Mesendoderm (in vitro differentiated cells): ENCODE measurements around the gene KRTAP1-5.
"Not testable (repeated sequence)": the region's sequence is repeated elsewhere in the genome, so short reads cannot be mapped to it uniquely, and the experiment has no call there.

Experiments used
- DNase-seq: peaks from one replicate; pipeline ENCODE4 v3.0.0; 2013
- H2AK5ac ChIP-seq: 2 replicates; pipeline ENCODE4 v1.6.1; 2013; ENCODE audit warnings: low read length, inconsistent platforms
- H2BK120ac ChIP-seq: 2 replicates; pipeline ENCODE4 v1.6.1; 2013; ENCODE audit warnings: low read depth, mild to moderate bottlenecking, low read length, moderate library complexity, mixed read lengths
- H2BK15ac ChIP-seq: replicated peaks from 2 replicates; pipeline ENCODE4 v1.6.1; 2013; ENCODE audit warnings: low read depth, mild to moderate bottlenecking, moderate library complexity
- H2BK5ac ChIP-seq: 2 replicates; pipeline ENCODE4 v1.6.1; 2013; ENCODE audit warnings: low read length, inconsistent platforms
- H3K18ac ChIP-seq: 2 replicates; pipeline ENCODE4 v1.6.1; 2013; ENCODE audit warnings: mild to moderate bottlenecking, low read length, mixed read lengths
- H3K23ac ChIP-seq: one replicate; pipeline ENCODE4 v1.6.1; 2013; ENCODE audit warnings: low read length
- H3K27ac ChIP-seq: 2 replicates; pipeline ENCODE4 v1.5.1; 2013; ENCODE audit warnings: low read depth, mild to moderate bottlenecking, inconsistent platforms, low read length, moderate library complexity
- H3K27me3 ChIP-seq: 2 replicates; pipeline ENCODE4 v1.6.1; 2013; ENCODE audit warnings: low read length, control low read depth, mild to moderate bottlenecking, inconsistent platforms; ENCODE audit not compliant: insufficient read depth, poor library complexity
- H3K36me3 ChIP-seq: 2 replicates; pipeline ENCODE4 v1.6.1; 2013; ENCODE audit warnings: low read length, inconsistent platforms; ENCODE audit not compliant: control insufficient read depth, insufficient read depth
- H3K4ac ChIP-seq: one replicate; pipeline ENCODE4 v1.6.1; 2013; ENCODE audit warnings: low read depth, mild to moderate bottlenecking, low read length, moderate library complexity
- H3K4me1 ChIP-seq: 2 replicates; pipeline ENCODE4 v1.6.1; 2013; ENCODE audit warnings: low read depth, low read length, inconsistent platforms; ENCODE audit not compliant: control insufficient read depth
- H3K4me2 ChIP-seq: 2 replicates; pipeline ENCODE4 v1.6.1; 2013; ENCODE audit warnings: low read length
- H3K4me3 ChIP-seq: 2 replicates; pipeline ENCODE4 v1.5.1; 2013; ENCODE audit warnings: mild to moderate bottlenecking, low read length
- H3K56ac ChIP-seq: one replicate; pipeline ENCODE4 v1.6.1; 2013; ENCODE audit warnings: low read length
- H3K79me1 ChIP-seq: 2 replicates; pipeline ENCODE4 v1.6.1; 2013; ENCODE audit warnings: low read length, inconsistent platforms
- H3K79me2 ChIP-seq: 2 replicates; pipeline ENCODE4 v1.6.1; 2013; ENCODE audit warnings: mild to moderate bottlenecking, low read length; ENCODE audit not compliant: control insufficient read depth, insufficient read depth
- H3K9ac ChIP-seq: 2 replicates; pipeline ENCODE4 v1.6.1; 2013; ENCODE audit warnings: low read length, inconsistent platforms
- H4K5ac ChIP-seq: one replicate; pipeline ENCODE4 v1.6.1; 2013; ENCODE audit warnings: low read length
- H4K8ac ChIP-seq: one replicate; pipeline ENCODE4 v1.6.1; 2013; ENCODE audit warnings: low read depth, mild to moderate bottlenecking, control low read depth, low read length, moderate library complexity
- WGBS: extraction: QIAGEN DNeasy Blood & Tissue Kit; methylation state at CpG from one replicate; pipeline ENCODE4 v1.1.7; 2013; ENCODE audit warnings: low lambda C conversion rate, missing lambda C conversion rate; ENCODE audit not compliant: insufficient coverage; ENCODE audit errors: extremely low coverage; 5-methylcytosine and 5-hydroxymethylcytosine counted together

The KRTAP1-5 gene

DNA sequence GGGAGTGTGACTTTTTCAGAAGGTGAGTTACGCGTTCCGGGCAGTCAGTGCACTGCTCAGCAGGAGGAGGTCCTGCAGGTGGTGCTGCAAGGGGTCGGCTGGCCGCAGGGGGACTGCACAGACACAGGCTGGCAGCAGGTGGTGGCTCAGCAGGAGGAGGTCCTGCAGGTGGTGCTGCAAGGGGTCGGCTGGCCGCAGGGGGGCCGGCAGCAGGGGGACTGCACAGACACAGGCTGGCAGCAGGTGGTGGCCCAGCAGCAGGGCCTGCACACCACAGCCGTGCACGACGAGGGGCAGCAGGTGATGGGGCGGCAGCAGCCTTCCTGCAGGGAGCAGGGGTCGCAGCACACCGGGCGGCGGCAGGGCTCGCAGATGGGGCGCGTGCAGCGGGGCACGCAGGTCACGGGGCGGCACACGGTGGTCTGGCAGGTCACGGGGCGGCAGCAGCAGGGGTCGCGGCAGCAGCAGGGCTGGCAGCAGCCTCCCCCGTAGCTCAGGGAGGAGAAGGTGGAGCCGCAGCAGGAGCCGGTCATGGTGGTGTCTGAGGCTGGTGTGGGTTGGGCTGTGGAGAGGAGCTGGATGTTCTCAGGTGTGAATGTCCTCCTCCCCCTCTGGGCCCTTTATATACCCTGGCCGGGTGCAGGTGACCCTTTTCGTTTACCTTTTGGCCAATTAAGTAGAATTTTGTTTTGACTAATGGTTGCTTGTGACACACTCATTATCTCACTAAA lies 19.9 kb upstream of the KRTAP1-5 start, which contains the start of gene KRTAP2-1:
TSS of gene KRTAP2-1 (minus strand) at position 582 of the 731 bp plus-strand sequence. CDS start at position 533, 49 bp downstream.
- no CpG with 5 or more reads among the region's 33 CpGs for WGBS
- not testable (repeated sequence) for H3K23ac ChIP-seq, H3K79me2 ChIP-seq, H4K8ac ChIP-seq, H2BK120ac ChIP-seq, H3K9ac ChIP-seq, H3K4me1 ChIP-seq, H2AK5ac ChIP-seq, H3K27me3 ChIP-seq, H3K4me2 ChIP-seq, DNase-seq, H4K5ac ChIP-seq, H2BK15ac ChIP-seq, H3K36me3 ChIP-seq, H3K79me1 ChIP-seq, H3K4me3 ChIP-seq, H2BK5ac ChIP-seq, H3K27ac ChIP-seq, H3K4ac ChIP-seq
- peak within 1 kb of the TSS; percentile 11 for H3K18ac ChIP-seq
- peak within 1 kb of the TSS; percentile 34 for H3K56ac ChIP-seq

DNA sequence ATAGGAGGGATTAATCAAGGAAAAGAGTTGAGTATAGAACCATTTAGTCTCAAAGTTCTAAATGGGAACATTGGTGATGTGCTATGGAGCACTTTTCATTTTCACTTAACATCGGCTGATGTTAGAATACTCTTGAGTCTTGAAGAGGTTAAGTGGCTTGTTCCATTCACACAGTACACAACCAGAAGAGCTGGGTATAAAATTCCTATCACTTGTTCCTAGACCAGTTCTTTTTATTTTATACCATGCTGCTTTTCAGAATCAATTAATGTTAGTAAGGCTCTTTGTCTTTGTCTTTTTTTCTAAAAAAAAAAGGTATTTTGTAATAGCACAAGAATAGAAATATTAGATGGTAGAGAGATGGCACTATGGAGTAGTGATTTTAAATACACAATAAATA lies 15.9 kb upstream of the KRTAP1-5 start:
- H3K9ac ChIP-seq = no peak overlapping the region
- H2BK15ac ChIP-seq = no peak overlapping the region
- no peak overlapping the region for H4K5ac ChIP-seq
- no peaks in the 10 kb centered on the region for H3K4me1 ChIP-seq
- no peak overlapping the region for H3K56ac ChIP-seq
- H3K4me3 ChIP-seq = no peak overlapping the region
- no CpG with 5 or more reads among the region's 1 CpG for WGBS
- no peak overlapping the region for H3K4me2 ChIP-seq
- no peaks in the 10 kb centered on the region for H3K79me1 ChIP-seq
- H3K23ac ChIP-seq = no peak overlapping the region
- H3K79me2 ChIP-seq = no peaks in the 10 kb centered on the region
- no peak overlapping the region for H2AK5ac ChIP-seq
- no peak overlapping the region for H2BK120ac ChIP-seq
- H3K18ac ChIP-seq = no peak overlapping the region
- no peak overlapping the region for H2BK5ac ChIP-seq
- no peaks in the 10 kb centered on the region for H3K27me3 ChIP-seq
- no peak for DNase-seq
- no peak overlapping the region for H3K4ac ChIP-seq
- no peak overlapping the region for H3K27ac ChIP-seq
- no peak overlapping the region for H4K8ac ChIP-seq
- H3K36me3 ChIP-seq = no peaks in the 10 kb centered on the region

DNA sequence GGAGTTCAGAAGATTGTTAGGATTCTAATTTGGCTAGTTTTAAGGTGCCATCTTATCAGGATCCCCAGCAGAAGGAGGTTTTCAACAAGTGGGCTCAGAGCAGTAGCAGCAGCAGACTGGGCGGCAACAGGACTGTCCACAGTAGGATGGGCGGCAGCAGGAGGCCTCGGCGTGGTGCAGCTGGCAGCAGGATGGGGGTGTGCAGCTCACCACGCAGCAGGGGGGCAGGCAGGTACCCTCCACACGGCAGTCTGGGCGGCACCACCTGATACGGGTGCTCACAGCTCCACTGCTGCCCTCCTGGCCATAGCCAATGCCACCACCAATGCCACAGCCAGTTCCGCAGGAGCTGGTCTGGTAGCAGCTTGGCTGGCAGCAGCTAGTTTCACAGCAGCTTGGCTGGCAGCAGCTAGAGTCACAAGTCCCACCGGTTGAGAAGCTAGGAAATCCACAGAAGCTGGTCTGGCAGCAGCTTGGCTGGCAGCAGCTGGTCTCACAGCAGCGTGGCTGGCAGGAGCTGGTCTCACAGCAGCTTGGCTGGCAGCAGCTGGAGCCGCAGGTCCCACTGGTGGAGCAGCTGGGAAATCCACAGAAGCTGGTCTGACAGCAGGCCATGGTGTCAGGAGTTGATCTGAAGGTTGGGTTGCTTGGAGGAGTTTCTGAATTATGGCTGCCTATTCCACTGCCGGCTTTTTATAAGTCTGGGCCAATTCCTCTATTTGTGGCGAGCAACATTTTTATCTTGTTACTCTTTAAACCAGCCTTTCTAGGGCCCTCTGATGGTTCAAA lies 14.0 kb upstream of the KRTAP1-5 start, which contains the start of gene KRTAP1-1:
TSS of gene KRTAP1-1 (minus strand) at position 668 of the 789 bp plus-strand sequence. CDS start at position 615, 53 bp downstream.
- H3K18ac ChIP-seq, H3K79me1 ChIP-seq: not testable (repeated sequence)
- no CpG with 5 or more reads among the region's 14 CpGs for WGBS

DNA sequence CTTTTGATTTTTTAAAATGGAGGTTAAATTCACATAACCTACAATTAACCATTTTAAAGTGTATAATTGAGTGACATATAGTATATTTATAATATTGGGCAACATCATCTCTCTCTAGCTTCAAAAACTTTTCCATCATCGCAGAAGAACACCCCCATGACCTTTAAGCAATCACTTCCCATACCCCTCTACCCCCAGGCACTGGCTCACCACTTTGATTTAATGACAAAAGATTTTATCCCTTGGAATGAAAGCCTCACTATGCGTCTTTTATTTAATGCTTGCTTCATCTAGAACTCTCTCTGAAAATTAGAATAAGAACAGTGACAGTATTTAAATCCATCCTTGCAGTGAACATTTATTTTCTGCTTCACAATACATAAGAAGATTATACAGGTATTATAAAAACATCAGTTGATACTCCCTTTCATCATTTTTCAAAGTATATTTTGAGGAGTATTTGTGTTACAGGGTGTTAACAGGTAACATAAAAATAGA lies 10.9 kb upstream of the KRTAP1-5 start:
- Histone ChIP-seq H2AK5ac (no peak overlapping the region), H4K8ac (no peak overlapping the region), H3K4ac (no peak overlapping the region), H3K36me3 (no peaks in the 10 kb centered on the region), H2BK15ac (no peak overlapping the region), H3K4me3 (no peak overlapping the region), H3K4me2 (no peak overlapping the region), H3K79me1 (no peaks in the 10 kb centered on the region), H3K56ac (no peak overlapping the region), H3K27ac (no peak overlapping the region), H3K4me1 (no peaks in the 10 kb centered on the region), H4K5ac (no peak overlapping the region), H3K27me3 (no peaks in the 10 kb centered on the region), H3K79me2 (no peaks in the 10 kb centered on the region), H3K9ac (no peak overlapping the region), H2BK120ac (no peak overlapping the region), H2BK5ac (no peak overlapping the region), H3K23ac (no peak overlapping the region), H3K18ac (no peak overlapping the region)
- DNase-seq = no peak
- no CpG with 5 or more reads among the region's 2 CpGs for WGBS

More for the DNA sequence above, 14.0 kb upstream of the KRTAP1-5 start, which contains the start of gene KRTAP1-1:
- not testable (repeated sequence) for H3K4ac ChIP-seq, H4K8ac ChIP-seq, H3K4me2 ChIP-seq, H3K27me3 ChIP-seq, H3K36me3 ChIP-seq, H2BK15ac ChIP-seq, H3K4me1 ChIP-seq, H2AK5ac ChIP-seq, H3K23ac ChIP-seq, H2BK120ac ChIP-seq, H3K56ac ChIP-seq, H4K5ac ChIP-seq, DNase-seq, H3K79me2 ChIP-seq, H3K27ac ChIP-seq, H3K9ac ChIP-seq, H3K4me3 ChIP-seq, H2BK5ac ChIP-seq

DNA sequence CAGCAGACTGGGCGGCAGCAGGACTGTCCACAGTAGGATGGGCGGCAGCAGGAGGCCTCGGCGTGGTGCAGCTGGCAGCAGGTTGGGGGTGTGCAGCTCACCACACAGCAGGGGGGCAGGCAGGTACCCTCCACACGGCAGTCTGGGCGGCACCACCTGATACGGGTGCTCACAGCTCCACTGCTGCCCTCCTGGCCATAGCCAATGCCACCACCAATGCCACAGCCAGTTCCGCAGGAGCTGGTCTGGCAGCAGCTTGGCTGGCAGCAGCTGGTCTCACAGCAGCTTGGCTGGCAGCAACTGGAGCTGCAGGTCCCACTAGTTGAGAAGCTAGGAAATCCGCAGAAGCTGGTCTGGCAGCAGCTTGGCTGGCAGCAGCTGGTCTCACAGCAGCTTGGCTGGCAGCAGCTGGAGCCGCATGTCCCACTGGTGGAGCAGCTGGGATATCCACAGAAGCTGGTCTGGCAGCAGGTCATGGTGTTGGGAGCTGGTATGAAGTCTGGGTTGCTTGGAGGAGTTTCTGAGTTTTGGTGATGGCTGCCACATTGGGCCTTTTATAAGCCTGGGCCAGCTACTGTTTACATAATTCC lies 7.4 kb upstream of the KRTAP1-5 start, which contains the start of gene KRTAP1-3:
TSS of gene KRTAP1-3 (minus strand) at position 529 of the 590 bp plus-strand sequence. CDS start at position 476, 53 bp downstream.
- H2BK15ac ChIP-seq, H3K9ac ChIP-seq, H3K27me3 ChIP-seq, H3K4ac ChIP-seq, H3K79me2 ChIP-seq, H3K27ac ChIP-seq, H3K56ac ChIP-seq, H3K18ac ChIP-seq, H2AK5ac ChIP-seq, H3K4me3 ChIP-seq, H4K5ac ChIP-seq, H3K79me1 ChIP-seq, H3K4me2 ChIP-seq, H3K36me3 ChIP-seq, H2BK120ac ChIP-seq, DNase-seq, H4K8ac ChIP-seq, H2BK5ac ChIP-seq, H3K23ac ChIP-seq, H3K4me1 ChIP-seq: not testable (repeated sequence)
- WGBS = no CpG with 5 or more reads among the region's 10 CpGs
